Activated CD8-positive, alpha-beta memory T cell treated with anti-CD3 and anti-CD28 coated beads, Interleukin-2, amount 50 U/mL, for 4 hours (primary cell): ENCODE measurements around the gene MLLT3.
"Not testable (repeated sequence)": the region's sequence is repeated elsewhere in the genome, so short reads cannot be mapped to it uniquely, and the experiment has no call there.

ENCODE experiments used
- DNase-seq: peaks from one replicate; pipeline ENCODE4 v3.0.0-alpha.2; 2020

The MLLT3 gene

GRCh38 chr9:20593537-20593936 lies 28.8 kb downstream of the MLLT3 start:
- no peak for DNase-seq

GRCh38 chr9:20593105-20593504 lies 29.2 kb downstream of the MLLT3 start:
- no peak for DNase-seq

GRCh38 chr9:20592673-20593072 lies 29.6 kb downstream of the MLLT3 start:
- DNase-seq = no peak

- no peak for DNase-seq
Measured at GRCh38 chr9:20591223-20591622, 31.1 kb downstream of the MLLT3 start.

GRCh38 chr9:20584968-20585643 lies 37.2 kb downstream of the MLLT3 start:
- no peak for DNase-seq

GRCh38 chr9:20583088-20583487 lies 39.2 kb downstream of the MLLT3 start:
- not testable (repeated sequence) for DNase-seq

GRCh38 chr9:20582150-20582549 lies 40.1 kb downstream of the MLLT3 start:
- DNase-seq = no peak

GRCh38 chr9:20580673-20581072 lies 41.6 kb downstream of the MLLT3 start:
- no peak for DNase-seq

- DNase-seq = no peak
Measured at GRCh38 chr9:20579524-20580314, 42.6 kb downstream of the MLLT3 start.

- DNase-seq = no peak
Measured at GRCh38 chr9:20573023-20573422, 49.3 kb downstream of the MLLT3 start.

GRCh38 chr9:20570756-20571155 lies 51.5 kb downstream of the MLLT3 start:
- no peak for DNase-seq

- DNase-seq = no peak
Measured at GRCh38 chr9:20570087-20570486, 52.2 kb downstream of the MLLT3 start.

- no peak for DNase-seq
Measured at GRCh38 chr9:20569525-20569924, 52.8 kb downstream of the MLLT3 start.

- DNase-seq = no peak
Measured at GRCh38 chr9:20568400-20568799, 53.9 kb downstream of the MLLT3 start.

- DNase-seq = no peak
Measured at GRCh38 chr9:20566401-20566800, 55.9 kb downstream of the MLLT3 start.

- no peak for DNase-seq
Measured at GRCh38 chr9:20564650-20565049, 57.6 kb downstream of the MLLT3 start.

- no peak for DNase-seq
Measured at GRCh38 chr9:20563917-20564316, 58.4 kb downstream of the MLLT3 start.

GRCh38 chr9:20562051-20562450 lies 60.2 kb downstream of the MLLT3 start:
- DNase-seq = no peak

GRCh38 chr9:20561531-20561930 lies 60.8 kb downstream of the MLLT3 start:
- no peak for DNase-seq

GRCh38 chr9:20559231-20559890 lies 62.9 kb downstream of the MLLT3 start:
- no peak for DNase-seq

- DNase-seq = peak; percentile 16
Measured at GRCh38 chr9:20558566-20559016, 63.7 kb downstream of the MLLT3 start.

- no peak for DNase-seq
Measured at GRCh38 chr9:20557890-20558565, 64.3 kb downstream of the MLLT3 start.

GRCh38 chr9:20557285-20557684 lies 65.0 kb downstream of the MLLT3 start:
- no peak for DNase-seq
